Esophagus squamous epithelium (tissue), 4 donors: Measurements from ENCODE around the gene ZC3H18.

ENCODE experiments used
- CTCF ChIP-seq, 6 experiments: fragments of 450-650 bp in 4 of 6; fragments of 200-600 bp in 2 of 6; sonication (generic) in 2 of 6; IDR thresholded peaks; one replicate each; pipeline ENCODE4 v1.5.1; 2016 to 2019; ENCODE audit warnings: antibody characterized with exemption in 6 of 6, mild to moderate bottlenecking in 4 of 6, moderate library complexity in 4 of 6
- POLR2A ChIP-seq, 4 donors: fragments of 450-650 bp; IDR thresholded peaks; one replicate each; pipeline ENCODE4 v1.6.1; 2017; ENCODE audit warnings: antibody characterized with exemption in 4 of 4, mild to moderate bottlenecking in 4 of 4, moderate library complexity in 3 of 4

- TF ChIP-seq CTCF (IDR thresholded peaks at IDR 0.05) = no peak
- no peak for TF ChIP-seq POLR2A (IDR thresholded peaks at IDR 0.05)
These were observed 43.1 kb downstream of the ZC3H18 start for GRCh38 chr16:88613293-88613692.
